Body of pancreas (tissue), 4 donors: ENCODE measurements around the gene TTC33. TPM values are rescaled to one million over a fixed set of nuclear protein-coding genes. Genes with fewer than 3 reads are reported as not detected.

Experiments used
- ATAC-seq: fragments of 150-250 bp; one replicate; pipeline ENCODE4 v1.9.1; 2016
- DNase-seq, 4 donors: peaks; one replicate each; pipeline ENCODE4 v3.0.0-alpha.2; 2019
- H3K27ac ChIP-seq, 4 donors: fragments of 200-600 bp; sonication (generic); 1 replicate in 3 of 4; 2 replicates in 1 of 4; pipeline versions ENCODE4 v1.5.1 to v1.6.1; 2016 to 2019; ENCODE audit warnings: mild to moderate bottlenecking in 1 of 4, mixed read lengths in 1 of 4, moderate library complexity in 1 of 4
- H3K27me3 ChIP-seq, 2 donors: fragments of 200-600 bp; sonication (generic); one replicate each; pipeline ENCODE4 v1.6.0; 2016; ENCODE audit warnings: mild to moderate bottlenecking in 1 of 2
- H3K36me3 ChIP-seq, 2 donors: fragments of 200-600 bp; sonication (generic); replicated peaks in 1 of 2; 2 replicates each; pipeline ENCODE4 v1.5.1; 2016; ENCODE audit warnings: low read depth in 2 of 2; ENCODE audit not compliant: insufficient read depth in 1 of 2
- H3K4me1 ChIP-seq: fragments of 200-600 bp; sonication (generic); one replicate; pipeline ENCODE4 v1.6.0; 2016
- H3K4me3 ChIP-seq, 2 donors: fragments of 200-600 bp; sonication (generic); 1 replicate in 1 of 2; 2 replicates in 1 of 2; pipeline ENCODE4 v1.5.1; 2016 to 2019
- H3K9me3 ChIP-seq, 3 donors: fragments of 200-600 bp; sonication (generic); 1 replicate in 2 of 3; 2 replicates in 1 of 3; pipeline ENCODE4 v1.5.1; 2016
- POLR2A ChIP-seq, 3 donors: fragments of 450-650 bp; IDR thresholded peaks; one replicate each; pipeline ENCODE4 v1.6.1; 2016; ENCODE audit warnings: antibody characterized with exemption in 3 of 3, mild to moderate bottlenecking in 2 of 3
- WGBS, 2 donors: methylation state at CpG; one replicate each; pipeline ENCODE4 v1.1.5; 2017; 5-methylcytosine and 5-hydroxymethylcytosine counted together
- intact Hi-C: fragments of 100-400 bp; cut with DNase I; formaldehyde crosslinking; loops from one replicate; pipeline ENCODE4 v1.15.1; 2023
- total RNA-seq, 2 donors: library from RNA; depleted of rRNA; stranded (reverse); fragments of >200 nt; gene quantifications; one replicate each; pipeline ENCODE4 v1.1.0, GENCODE V29; 2016
- TF ChIP-seq, protein P1 (sequence below), 7 experiments: fragments of 450-650 bp in 4 of 7; fragments of 200-600 bp in 3 of 7; sonication (generic) in 3 of 7; IDR thresholded peaks; one replicate each; pipeline ENCODE4 v1.5.1; 2016 to 2019; ENCODE audit warnings: antibody characterized with exemption in 7 of 7

TTC33 gene
- total RNA-seq, 2 donors from 2014 or later: 2.3 to 9.3 TPM

DNA sequence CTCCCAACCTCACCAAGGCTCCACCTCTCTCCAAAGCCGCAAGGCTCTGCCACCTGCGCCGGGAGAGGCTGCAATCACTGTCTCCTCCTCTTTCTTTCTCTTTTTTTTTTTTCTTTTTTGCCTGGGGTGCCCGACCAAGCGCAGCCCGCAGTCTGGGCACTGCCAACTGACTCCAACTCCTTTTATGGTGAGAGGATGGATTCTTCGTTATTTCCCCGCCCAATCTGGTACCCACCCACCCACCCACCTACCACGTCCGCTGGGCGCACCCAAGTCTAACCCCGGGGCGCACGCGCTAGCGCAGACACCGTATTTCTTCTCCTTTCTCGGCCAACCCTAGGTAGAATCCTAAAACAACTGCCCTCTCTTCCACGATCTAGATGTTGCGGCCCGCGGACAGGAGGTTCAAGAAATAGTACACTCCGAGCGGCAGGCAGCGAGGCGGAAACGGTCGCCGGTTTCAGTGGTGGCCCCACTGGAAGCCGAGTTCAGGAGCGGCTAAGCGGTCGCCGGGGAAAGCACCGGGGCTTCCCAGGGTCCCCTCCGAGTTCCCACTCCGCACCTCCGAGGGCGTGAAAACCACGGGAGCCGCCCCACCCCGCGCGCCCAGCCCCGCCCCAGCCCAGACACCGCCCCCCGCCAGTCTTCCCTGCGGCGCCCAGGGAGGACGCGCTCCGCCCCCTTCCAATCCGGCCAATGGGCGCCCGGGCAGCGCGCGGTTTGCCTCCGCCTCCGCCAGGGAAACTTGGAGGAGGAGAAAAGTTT lies 76.4 kb downstream of the TTC33 start:
- H3K27me3 ChIP-seq: no peaks in the 10 kb centered on the region
- DNase-seq (peak; percentile 93 to 95 (median 94)), ATAC-seq (peak; percentile 92)
- no peaks in the 10 kb centered on the region for H3K36me3 ChIP-seq
- 1 to 3% methylated on average over 18 to 55 of the region's 60 CpGs for WGBS, 2 donors
- peak overlapping the region; percentile 85 to 95 (median 92) for H3K27ac ChIP-seq
- TF ChIP-seq, protein P1, sequence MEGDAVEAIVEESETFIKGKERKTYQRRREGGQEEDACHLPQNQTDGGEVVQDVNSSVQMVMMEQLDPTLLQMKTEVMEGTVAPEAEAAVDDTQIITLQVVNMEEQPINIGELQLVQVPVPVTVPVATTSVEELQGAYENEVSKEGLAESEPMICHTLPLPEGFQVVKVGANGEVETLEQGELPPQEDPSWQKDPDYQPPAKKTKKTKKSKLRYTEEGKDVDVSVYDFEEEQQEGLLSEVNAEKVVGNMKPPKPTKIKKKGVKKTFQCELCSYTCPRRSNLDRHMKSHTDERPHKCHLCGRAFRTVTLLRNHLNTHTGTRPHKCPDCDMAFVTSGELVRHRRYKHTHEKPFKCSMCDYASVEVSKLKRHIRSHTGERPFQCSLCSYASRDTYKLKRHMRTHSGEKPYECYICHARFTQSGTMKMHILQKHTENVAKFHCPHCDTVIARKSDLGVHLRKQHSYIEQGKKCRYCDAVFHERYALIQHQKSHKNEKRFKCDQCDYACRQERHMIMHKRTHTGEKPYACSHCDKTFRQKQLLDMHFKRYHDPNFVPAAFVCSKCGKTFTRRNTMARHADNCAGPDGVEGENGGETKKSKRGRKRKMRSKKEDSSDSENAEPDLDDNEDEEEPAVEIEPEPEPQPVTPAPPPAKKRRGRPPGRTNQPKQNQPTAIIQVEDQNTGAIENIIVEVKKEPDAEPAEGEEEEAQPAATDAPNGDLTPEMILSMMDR (IDR thresholded peaks at IDR 0.05): peak in 2 of 7 experiments; percentile 25 to 31
- peak in 2 of 3 donors; percentile 33 to 83 for TF ChIP-seq POLR2A (IDR thresholded peaks at IDR 0.05)
- intact Hi-C loops: no loop called here
- H3K4me1 ChIP-seq: peaks cover 13% of the 10 kb centered on the region
- peak overlapping the region; percentile 24 to 95 for H3K4me3 ChIP-seq
- H3K9me3 ChIP-seq: no peaks in the 10 kb centered on the region

DNA sequence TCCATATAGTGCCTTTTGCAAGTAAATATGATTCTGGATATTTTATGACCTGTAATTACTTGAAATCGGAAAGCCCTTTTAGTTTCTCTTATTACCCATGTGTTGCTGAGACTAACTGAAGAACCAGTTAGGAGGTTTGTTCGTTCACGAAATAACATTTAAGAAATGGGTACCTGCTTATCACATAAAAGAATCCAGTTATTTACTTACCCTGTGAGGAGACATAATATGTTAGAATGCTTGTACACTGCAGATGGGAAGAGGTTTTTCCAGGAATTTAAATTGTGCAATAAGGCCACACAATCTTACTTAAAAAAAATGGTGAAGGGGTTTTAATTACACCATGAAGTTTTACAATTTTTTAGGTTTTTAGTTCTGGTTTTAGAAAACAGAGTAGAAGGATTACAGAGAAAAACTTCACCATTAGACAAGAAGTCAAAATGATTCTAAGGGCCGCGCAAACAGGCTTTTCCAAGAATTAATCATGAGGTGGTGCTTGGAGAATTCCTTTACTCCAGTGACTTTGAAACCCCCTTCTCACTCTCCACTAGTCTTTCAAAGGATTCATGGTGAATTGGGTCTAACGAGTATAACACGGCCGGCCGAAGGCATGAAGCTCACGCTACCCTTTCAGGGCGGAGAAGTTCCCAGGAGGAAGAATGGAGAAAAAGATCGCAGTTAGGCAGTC lies 77.2 kb downstream of the TTC33 start:
- Histone ChIP-seq H3K4me3 (peak overlapping the region; percentile 24 to 95), H3K27me3 (no peaks in the 10 kb centered on the region), H3K36me3 (no peaks in the 10 kb centered on the region), H3K4me1 (peaks cover 13% of the 10 kb centered on the region), H3K27ac (peak overlapping the region; percentile 60 to 95 (median 89)), H3K9me3 (no peaks in the 10 kb centered on the region)
- DNase-seq (no peak), ATAC-seq (no peak)
- WGBS, 2 donors: 6% methylated on average over 12 of the region's 12 CpGs
- intact Hi-C loops: no loop called here
- peak in 1 of 3 donors; percentile 68 for TF ChIP-seq POLR2A (IDR thresholded peaks at IDR 0.05)
- TF ChIP-seq, protein P1 (IDR thresholded peaks at IDR 0.05): no peak

DNA sequence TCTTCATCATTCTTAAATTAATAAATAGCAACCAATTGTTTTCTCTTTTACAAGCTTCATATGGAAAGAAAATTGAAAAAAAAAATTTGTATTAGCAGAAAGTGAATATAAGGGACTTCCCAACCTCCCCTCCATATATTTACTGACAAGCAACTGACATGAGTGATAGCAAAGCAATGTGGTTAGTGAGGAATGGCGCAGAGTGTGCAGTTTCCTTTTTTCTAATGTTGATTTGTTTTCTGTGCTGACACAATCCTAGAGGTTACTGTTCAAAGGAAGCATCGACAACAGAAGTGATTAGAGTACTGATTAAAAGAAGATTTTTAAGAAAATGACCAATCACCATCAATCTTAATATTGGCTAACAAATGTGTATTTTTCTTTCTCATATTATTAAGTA lies 77.7 kb downstream of the TTC33 start:
- H3K4me1 ChIP-seq: peaks cover 13% of the 10 kb centered on the region
- no peaks in the 10 kb centered on the region for H3K27me3 ChIP-seq
- no peak overlapping the region for H3K4me3 ChIP-seq
- no peaks in the 10 kb centered on the region for H3K36me3 ChIP-seq
- intact Hi-C loops: no loop called here
- ATAC-seq (no peak), DNase-seq (no peak)
- no peaks in the 10 kb centered on the region for H3K9me3 ChIP-seq
- WGBS, 2 donors: 26 to 27% methylated on average over 2 of the region's 2 CpGs
- peak overlapping the region in 2 of 4 donors; percentile 93 to 95 for H3K27ac ChIP-seq
- TF ChIP-seq, protein P1 (IDR thresholded peaks at IDR 0.05): no peak
- TF ChIP-seq POLR2A (IDR thresholded peaks at IDR 0.05): no peak

DNA sequence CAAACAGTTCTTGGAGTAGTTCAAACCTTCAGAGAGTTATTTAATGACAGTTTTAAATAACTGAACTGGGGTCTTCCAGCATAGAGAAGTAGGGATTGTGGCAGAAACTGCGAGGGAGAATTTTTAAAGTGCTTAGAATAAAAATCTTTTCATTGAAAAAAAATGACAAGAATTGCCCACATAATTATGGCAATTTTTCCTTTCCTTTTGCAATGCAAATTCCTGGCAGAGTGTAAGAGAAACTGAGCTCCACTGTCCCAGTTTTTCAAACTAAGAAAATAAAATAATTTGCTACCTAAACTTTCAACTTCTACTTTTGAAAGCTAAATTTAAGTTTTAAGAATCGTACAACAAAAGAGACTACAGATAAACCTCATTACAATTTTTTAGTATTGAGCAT lies 78.3 kb downstream of the TTC33 start:
- WGBS, 2 donors: 55 to 60% methylated on average over 2 of the region's 2 CpGs
- no peaks in the 10 kb centered on the region for H3K9me3 ChIP-seq
- intact Hi-C loops: no loop called here
- DNase-seq (no peak), ATAC-seq (no peak)
- no peaks in the 10 kb centered on the region for H3K36me3 ChIP-seq
- H3K27ac ChIP-seq: peak overlapping the region in 3 of 4 donors; percentile 11 to 95 (median 23)
- H3K27me3 ChIP-seq: no peaks in the 10 kb centered on the region
- no peak for TF ChIP-seq POLR2A (IDR thresholded peaks at IDR 0.05)
- TF ChIP-seq, protein P1 (IDR thresholded peaks at IDR 0.05): no peak
- peaks cover 13% of the 10 kb centered on the region for H3K4me1 ChIP-seq
- no peak overlapping the region for H3K4me3 ChIP-seq
